Activated naive CD8-positive, alpha-beta T cell treated with anti-CD3 and anti-CD28 coated beads, Interleukin-2, amount 50 U/mL, for 16 hours (primary cell): ENCODE results near the gene SLC5A3.
A peak's percentile ranks its signal among the peaks of the same experiment; 100 is the strongest.

Experiments
- DNase-seq: peaks from one replicate; pipeline ENCODE4 v3.0.0-alpha.2; 2020; ENCODE audit warnings: low read depth, low spot score

The SLC5A3 gene

DNA sequence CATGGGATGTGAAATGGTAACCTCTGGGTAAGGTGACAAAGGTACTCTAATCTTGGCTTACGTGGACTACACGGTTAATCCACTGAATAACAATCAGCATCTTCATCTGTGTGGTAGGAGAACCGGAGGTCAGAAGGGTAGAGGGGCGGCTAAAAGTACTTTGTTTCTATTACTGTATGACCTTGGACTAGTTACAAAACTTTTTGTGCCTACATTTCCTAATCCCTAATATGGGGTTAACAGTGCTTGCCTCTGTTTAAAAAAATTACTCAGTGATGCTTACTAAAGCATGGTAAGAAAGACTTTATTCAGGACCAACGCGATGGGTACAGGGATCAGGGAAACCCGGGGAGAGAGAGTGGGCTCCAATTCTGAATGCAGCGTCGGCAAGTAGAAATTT, 1.7 kb upstream of the SLC5A3 start:
- DNase-seq, result no peak

DNA sequence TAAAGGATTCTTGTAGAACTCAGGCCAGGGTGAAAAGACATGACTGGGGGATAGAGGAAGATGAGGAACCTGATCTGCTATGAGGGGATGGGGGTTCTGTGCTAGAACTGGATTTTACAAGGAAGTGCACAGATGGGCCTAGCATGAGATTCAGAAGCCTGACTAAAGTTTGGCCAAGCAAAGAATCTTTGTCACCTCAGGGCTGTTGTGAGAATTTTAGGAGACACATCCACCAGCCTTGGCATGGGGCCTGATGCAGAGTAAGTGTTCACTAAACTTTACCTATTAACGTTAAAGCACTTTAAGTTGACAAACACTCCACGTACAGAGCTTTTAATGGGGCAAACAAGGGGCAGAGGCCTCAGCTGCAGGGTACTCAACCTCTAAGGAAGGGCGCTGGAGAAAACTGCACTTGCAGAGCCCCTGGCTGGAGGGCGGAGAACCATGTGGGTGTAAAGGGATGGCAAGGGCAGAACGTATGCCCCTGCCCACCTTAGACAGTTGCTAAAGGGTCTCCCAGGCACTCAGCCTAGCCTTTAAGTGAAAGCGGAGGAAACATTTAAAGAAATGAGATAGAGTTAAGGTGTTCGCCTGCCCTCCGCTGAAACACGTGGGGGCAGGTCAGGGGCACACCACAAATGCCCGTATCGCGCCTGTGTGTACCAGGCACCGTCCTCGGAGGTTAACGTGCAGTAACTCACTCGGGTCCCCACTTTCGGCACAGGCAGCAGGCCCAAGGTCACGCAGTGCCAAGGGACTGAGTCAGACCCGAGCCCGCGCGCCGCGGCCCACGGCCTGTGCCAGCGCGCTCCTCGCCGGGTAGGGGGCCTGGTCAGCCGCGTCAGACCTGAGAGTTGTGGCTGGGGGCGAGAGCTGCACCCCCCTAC, 990 bp upstream of the SLC5A3 start:
- DNase-seq, result no peak

DNA sequence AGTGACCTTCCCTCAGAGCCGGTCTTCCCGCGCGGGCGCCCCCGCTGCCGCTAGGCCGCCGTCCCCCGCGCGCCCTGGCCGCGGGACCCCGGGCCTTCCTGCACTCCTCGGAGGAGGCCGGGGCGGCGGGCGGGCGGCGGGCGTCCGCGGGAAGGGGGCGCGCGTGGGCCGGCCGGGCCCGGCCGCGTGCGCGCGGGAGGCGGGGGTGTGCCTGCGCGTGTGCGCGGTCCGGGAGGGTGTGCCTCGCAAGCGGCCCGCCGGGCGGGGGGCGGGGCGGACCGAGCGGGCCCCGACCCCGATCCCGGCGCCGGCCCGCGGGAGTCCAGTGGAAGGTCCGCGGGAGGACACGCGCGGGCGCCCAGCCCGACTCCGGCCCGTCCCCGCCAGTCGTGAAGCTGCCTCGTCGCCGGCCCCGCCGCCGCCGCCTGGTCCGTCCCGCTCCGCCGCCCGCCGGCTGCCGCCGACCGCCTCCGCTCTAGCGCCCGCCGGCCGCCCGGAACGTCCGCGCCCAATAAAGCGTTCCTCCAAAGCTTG, 438 bp downstream of the SLC5A3 start:
- DNase-seq, result peak; percentile 6

DNA sequence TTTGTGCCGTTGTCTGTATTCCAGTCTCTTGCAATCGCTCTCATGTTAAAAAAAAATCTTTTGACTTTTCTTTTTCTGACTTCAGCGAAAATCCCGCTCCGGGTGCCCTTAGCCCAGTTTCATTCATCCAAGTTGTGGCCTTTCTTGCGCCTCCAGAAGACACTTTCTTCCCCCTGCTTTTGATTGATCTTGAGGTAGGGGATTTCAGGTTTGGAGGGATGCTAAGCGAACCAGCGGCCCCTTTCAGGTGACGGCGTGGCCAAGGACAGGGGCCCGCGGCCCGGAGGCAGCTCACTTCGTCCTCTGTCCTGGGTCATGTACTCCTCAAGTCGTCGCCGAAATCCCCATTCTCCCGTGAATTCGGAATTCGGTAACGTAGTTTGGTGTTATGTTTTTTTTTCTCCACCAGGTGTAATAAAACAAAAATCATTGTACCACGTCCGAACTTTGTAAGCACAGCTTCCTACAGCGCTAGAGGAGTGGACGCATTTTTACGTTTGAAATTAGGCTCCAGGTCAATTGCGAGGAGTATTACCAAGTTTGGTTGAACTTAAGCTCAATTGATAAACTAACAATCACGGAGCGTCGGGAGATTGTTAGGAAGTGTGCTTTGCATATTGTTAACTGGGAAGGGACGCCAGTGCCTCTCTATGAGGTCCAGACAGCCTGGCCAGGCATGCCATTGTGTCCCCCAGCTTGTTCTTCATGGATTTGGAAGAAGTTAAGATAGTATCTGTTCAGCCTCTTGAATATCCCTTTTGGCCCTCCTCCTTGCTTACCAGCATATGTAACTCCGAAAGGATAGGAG, 1.1 kb downstream of the SLC5A3 start:
- DNase-seq, result no peak

DNA sequence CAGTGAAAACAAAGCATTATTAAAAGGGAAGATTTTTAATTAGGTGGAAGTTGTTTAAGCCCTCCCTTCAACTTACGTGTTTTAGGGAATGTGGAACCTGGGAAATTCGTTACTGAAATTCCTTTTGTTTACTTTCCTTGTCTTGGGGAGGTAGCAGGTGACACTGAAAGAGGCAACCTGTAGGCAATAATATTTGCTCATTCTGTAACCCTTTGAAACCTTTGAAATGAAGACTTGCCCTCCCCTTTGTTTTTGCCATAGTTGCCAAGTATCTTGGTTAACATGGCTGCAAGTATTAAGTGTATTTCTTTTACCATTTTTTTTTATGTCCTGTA, 1.7 kb downstream of the SLC5A3 start:
- no peak for DNase-seq

DNA sequence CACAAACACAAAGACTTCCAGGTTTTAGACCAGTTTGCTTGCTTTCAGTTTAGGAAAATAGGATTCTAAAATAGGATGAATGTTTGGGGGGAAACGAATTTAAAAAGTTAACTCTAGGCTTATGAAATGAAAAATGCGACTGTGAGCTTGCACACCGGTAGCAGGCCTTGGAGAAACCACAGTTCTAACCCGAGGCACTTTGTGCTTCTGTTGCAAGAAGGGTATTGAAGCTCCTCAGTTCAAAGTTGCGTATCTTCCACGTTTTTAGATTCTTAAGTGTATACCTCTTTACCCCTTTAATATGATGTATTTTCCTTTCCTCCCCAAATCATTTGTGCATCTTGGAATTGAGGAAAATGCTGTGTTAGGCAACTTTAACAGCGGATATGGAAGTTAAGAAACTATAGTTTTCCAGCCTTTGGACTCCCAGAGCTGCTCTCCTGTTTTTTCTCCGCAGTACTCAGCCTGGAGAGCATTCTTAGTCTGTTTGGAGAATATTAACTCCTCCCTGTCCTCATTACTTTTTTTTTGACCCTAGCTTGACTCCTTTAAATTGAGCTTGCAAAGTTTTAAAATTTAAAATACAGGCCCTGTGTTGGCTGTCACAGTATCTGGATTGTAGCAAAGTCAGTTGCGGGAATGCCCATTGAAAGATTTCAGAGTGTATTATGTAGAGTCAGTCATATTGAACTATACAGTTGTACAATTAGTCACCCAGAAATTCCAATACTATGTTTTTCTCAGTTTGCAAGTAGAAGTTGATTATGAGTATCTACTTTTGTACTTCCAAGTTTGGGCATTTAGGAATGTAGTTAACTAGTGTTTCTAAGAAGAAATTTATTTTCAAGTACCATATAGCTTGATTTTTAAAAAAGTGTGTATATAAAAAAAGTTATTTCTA, 2.6 kb downstream of the SLC5A3 start:
- no peak for DNase-seq

DNA sequence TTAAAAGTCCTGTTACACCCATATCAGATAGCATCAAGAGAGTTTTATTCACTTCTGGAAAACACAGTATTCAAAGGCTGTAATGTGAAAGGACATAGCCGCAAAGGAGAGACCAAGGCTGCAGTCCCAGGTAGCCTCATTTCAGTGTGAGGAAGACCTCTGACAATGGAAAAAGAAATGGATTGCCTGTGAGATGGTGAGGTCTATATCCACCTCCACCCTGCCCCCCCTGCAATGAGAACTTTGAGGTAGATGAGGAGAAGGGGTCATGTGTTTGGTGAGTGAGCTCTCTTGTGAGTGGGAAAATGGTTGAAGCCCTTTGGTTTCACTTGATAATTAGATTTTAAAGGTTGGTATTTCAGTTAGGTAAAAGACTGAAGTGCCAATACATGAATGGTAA, 3.5 kb downstream of the SLC5A3 start:
- DNase-seq, result no peak

DNA sequence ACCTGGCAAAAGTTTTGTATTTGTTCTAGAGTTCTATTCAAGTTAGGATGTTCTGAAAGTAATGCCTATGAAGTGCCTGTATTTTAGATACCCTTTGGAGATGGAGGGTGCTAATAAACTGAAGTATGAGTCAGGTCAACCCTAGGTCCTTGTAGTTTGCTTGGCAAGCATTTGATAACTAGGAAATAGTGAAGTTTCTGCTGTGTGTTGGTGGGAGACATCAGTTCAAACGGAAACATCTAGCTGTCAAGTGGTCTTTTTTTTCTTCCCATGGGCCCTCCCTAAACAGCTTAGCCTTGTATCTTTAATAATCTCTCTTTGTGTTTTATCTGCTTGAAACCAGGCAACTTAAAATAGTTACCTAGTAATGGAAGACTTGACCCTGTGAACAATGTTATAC, 4.5 kb downstream of the SLC5A3 start:
- DNase-seq, result no peak

DNA sequence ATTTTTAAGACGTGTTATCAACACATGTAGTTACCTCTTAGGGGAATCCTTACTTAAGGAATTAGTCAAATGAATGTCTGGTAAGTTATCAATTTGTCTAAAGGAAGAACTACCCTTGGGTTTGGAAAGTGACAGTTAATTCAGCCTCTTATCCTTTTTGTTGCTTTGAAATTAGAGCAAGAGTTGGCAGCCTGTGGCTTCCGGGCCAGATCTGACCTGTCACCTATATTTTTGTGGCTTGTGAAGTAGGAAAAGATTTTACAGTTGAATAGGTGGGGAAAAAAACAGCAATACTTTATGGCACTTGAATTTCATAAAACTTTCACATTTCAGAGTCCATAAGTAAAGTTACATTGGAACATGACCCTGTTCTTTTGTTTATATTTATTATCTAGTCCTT, 5.5 kb downstream of the SLC5A3 start:
- DNase-seq, result no peak

DNA sequence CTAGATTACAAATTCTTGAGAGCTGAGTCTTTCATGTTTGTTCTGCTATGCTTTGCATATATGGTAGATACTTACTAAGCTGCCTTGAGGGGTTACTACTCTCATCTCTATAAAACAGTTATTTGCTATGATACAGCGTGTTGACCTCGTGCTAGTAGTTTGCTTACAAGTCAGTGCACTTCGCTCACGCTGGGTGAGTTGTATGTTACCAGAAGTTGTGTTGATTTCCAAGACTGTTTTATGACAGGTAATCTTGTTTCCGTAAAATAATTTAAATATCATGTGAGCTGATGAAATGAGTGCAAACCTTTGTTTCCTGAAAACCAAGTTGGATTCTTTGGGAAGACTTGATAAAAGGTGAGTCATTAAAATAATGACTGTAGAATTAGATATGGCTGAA, 7.3 kb downstream of the SLC5A3 start:
- DNase-seq, result no peak

DNA sequence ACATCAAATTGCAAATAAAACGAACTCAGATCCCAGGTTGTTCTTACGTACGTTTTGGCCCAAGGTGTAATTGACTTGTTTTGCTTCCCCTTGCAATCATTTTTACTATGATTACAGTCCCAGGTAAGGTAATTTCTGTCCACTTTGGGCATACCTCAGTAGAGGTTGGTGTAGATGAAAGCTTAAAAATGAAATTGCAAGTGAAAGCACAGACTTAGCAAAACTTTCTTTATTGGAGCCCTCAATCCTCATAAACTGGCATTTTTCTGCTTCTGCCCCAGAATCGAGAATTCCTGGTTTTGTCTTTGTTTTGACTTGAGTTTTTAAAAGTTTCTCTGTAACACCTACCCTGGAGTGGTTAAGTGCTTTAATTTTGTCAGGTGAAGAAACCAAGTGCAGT, 9.4 kb downstream of the SLC5A3 start:
- DNase-seq, result no peak

DNA sequence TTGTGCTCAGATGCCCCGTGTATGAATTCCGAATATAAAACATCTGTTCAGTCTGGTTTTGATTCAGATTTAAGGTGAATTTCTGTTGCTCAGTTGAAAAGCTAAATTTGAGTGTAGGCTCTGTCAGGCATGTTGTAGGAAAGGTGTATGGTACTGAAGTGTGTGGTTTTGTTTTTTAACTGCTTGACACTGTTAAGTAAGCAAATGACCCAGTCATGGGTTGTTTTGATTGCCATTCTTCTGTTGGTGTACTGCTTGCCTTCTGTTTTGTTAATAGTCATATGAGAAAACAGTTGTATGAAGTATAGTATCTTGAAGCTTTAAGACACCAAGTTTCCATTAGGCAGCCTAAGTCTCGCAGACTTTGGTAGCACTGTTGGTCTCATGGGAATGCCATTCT, 10.0 kb downstream of the SLC5A3 start:
- no peak for DNase-seq

DNA sequence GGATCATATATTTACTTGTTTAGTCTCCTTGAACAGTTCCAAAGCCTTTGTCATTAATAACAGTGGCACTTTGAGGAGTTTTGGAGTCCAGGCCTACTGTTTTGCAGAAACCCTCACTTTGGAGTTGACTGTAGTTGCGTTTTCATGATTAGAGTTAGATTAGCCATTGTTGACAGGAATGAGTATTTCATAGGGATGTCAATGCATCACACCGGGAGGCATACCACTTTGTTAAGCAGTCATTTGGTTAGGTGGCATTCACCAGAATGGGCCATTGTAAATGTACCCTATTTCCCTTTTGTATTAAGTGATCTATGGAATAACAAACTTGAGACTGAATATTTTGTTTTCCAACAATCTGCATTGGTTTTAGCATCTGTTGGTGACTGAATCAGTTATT, 11.8 kb downstream of the SLC5A3 start:
- no peak for DNase-seq

DNA sequence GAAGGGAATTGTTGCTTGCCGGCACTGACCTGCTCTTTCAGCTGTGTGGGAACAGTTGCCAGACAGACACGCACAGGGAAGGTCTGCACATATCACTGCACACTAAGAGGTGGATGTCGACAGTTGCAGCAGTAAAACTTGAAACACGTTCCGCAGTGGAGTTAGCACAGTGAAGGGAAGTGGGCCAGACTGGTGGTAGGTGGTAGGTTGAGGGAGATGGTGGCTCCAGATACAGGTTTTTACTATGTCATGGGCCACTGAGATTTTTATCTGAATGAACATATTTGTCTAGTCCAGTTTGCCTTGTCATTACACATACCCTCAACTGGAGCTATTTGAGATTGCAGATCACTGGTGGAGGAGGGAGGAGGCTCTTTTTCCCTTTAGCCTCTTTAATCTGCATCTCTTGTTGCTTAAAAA, 13.5 kb downstream of the SLC5A3 start:
- no peak for DNase-seq

DNA sequence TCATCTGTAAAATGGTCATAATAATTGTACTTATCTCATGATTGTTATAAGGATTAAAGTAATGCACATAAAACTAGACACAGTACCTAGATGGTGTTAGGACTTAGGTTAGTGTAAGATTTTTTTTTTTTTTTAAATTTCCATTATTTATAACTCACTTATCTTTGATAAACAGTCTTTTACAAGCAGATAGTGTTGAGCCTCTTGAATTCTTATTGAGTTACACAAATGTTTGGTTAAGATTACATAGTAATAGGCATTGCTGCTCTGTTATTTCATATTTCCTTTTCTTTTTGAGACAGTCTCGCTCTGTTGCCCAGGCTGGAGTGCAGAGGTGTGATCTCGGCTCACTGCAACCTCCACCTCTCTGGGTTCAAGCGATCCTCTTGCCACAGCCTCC, 15.4 kb downstream of the SLC5A3 start:
- no peak for DNase-seq

DNA sequence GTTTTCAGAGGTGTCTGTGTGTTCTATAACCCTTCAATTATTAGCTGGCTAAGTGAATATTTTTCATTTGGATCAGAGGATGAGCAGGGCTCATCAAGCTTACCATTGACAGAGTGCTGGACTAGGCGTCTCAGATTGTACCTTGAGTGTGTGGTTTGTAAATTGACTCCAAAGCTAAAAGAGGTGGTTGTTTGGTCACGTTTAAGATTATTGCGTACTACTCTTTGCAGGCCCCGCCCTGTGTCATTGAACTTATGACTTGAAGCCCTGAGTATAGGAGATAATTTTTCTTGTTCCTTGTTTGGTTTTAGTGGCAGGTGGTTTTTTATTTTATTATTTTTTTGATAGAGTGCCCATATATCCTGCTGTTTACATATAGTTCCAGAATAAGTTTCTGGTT, 17.7 kb downstream of the SLC5A3 start:
- DNase-seq, result no peak

DNA sequence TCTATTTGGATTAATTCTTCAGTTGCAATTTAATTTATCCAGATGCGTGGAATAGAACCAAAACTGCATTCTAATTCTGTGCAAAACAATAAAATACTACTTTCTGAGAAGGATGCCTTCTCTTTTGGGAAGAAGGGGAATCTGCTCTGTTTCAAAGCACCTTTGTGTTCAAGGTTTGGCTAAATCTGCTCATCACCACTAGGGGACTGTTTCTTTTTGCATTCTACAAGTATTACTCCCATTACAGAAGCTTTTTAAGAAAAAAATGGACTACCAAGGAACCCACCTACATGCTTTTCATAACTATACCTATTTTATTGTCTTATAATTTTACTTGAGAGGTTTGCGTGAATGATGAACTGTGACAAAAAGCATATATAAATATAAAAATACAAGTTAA, 18.2 kb downstream of the SLC5A3 start:
- DNase-seq, result no peak

DNA sequence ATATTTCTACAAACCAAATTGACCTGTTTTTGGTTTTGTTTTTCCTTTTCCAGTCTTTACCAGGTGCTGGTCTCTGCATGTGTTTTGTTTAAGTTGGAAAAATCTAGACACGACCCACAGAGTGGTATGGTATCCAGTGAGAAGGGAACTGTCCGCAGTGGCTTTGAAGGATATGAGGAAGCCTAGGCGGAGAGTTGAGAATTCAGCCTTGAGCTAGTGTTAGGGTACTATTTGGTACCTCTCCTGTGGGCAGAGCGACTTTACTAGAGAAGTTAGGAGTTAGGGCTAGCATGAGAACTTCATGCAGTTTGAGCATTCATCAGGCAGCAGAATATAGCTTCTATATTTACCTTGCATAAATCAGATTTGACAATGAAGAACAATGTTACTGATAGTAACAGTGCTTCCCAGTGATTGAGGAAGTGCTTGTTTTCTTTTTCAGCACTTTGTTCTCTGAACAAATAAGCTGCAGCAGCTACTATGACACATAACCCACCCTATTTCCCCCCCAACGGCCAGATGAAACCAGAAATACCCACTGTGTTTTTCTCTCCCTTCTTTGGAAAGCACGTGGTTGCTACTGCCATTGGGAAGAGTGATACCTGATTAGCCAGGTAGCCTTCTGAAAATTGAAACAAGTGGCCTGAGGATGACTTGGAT, 19.0 kb downstream of the SLC5A3 start:
- no peak for DNase-seq

DNA sequence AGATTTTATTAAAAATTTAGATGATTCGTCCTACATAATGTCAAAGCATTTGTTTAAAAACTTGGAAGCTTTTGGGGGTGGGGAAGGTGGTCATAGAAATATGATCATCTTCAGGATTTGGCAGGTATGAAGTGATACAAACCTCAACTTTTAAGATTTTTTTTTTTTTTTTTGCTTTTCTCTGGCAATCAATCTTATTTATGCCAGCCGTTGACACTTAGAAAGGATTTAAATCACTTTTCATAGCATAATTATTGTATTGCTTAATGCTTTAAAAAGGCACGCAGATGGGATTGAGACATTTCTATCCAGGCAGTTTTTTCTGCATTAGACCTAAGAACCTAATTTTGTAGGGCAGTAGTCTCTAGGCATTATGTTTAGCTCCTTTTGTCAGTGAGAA, 19.7 kb downstream of the SLC5A3 start:
- DNase-seq, result no peak

DNA sequence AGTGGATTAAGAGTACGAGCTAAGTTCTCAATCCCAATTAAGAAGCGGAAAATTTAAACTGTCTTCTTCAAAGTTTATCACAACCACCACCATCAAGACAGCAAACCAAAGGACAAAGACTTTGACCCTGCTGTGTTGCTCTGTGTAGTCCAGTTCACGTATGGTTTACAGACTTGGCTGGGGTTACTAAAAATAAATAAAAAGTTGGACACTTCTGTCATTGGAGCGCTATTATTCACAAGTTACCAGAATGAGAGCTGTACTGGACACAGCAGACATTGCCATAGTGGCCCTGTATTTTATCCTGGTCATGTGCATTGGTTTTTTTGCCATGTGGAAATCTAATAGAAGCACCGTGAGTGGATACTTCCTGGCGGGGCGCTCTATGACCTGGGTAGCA, 21.6 kb downstream of the SLC5A3 start:
- DNase-seq, result no peak

DNA sequence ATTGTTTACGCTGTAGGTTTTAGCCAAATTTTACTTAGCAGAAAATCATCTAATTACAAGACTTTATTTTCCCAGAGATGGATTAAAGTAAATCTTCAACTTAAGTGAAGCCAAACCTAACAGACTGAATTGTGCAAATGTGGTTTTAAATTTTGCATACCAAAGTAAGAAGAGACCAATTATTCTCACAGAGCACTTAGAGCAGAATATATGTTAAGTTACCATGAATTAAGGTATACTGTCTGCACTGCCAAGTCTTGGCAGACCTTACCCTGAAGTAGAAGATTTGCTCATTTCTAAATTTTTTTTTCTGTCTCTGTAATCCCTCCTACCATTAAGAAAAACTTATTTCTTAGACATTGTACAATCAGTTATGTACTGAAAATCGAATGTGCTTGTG, 24.1 kb downstream of the SLC5A3 start:
- DNase-seq, result no peak
